Smooth muscle cell (in vitro differentiated cells): ENCODE data around the gene ARHGAP6. TPM values are rescaled to one million over a fixed set of nuclear protein-coding genes. Genes with fewer than 3 reads are reported as not detected.
"Not testable (repeated sequence)": the region's sequence is repeated elsewhere in the genome, so short reads cannot be mapped to it uniquely, and the experiment has no call there.

Experiments
- DNase-seq: peaks from one replicate; lab custom pipeline; 2025; ENCODE audit not compliant: unreplicated experiment; lab: John Stamatoyannopoulos, UW
- H2AFZ ChIP-seq: fragments of 200-600 bp; sonication (generic); 2 replicates; pipeline ENCODE4 v1.6.0; 2016; ENCODE audit warnings: antibody characterized with exemption, low read depth, mild to moderate bottlenecking
- H3F3A ChIP-seq: fragments of 200-600 bp; sonication (generic); 2 replicates; pipeline ENCODE4 v1.6.0; 2017; ENCODE audit warnings: antibody characterized with exemption, low read depth
- H3K27ac ChIP-seq: fragments of 200-600 bp; sonication (generic); 2 replicates; pipeline ENCODE4 v1.5.1; 2016; ENCODE audit warnings: low read depth, mild to moderate bottlenecking
- H3K27me3 ChIP-seq: fragments of 200-600 bp; sonication (generic); 2 replicates; pipeline ENCODE4 v1.6.1; 2016; ENCODE audit warnings: low read depth, mild to moderate bottlenecking
- H3K36me3 ChIP-seq: fragments of 200-600 bp; sonication (generic); 2 replicates; pipeline ENCODE4 v1.5.1; 2016; ENCODE audit warnings: low read depth
- H3K4me1 ChIP-seq: fragments of 200-600 bp; sonication (generic); 2 replicates; pipeline ENCODE4 v1.5.1; 2016; ENCODE audit warnings: low read depth
- H3K4me2 ChIP-seq: fragments of 200-600 bp; sonication (generic); 2 replicates; pipeline ENCODE4 v1.6.0; 2016; ENCODE audit warnings: mild to moderate bottlenecking
- H3K4me3 ChIP-seq: fragments of 200-600 bp; sonication (generic); 2 replicates; pipeline ENCODE4 v1.5.1; 2016; ENCODE audit warnings: mild to moderate bottlenecking
- H3K79me2 ChIP-seq: fragments of 200-600 bp; sonication (generic); 2 replicates; pipeline ENCODE4 v1.6.0; 2016; ENCODE audit warnings: low read depth, mild to moderate bottlenecking
- H3K9ac ChIP-seq: fragments of 200-600 bp; sonication (generic); 2 replicates; pipeline ENCODE4 v1.6.0; 2016; ENCODE audit warnings: low read depth
- H3K9me3 ChIP-seq: fragments of 200-600 bp; sonication (generic); replicated peaks from 2 replicates; pipeline ENCODE4 v1.5.1; 2016; ENCODE audit warnings: low read depth
- H4K20me1 ChIP-seq: fragments of 200-600 bp; sonication (generic); 2 replicates; pipeline ENCODE4 v1.6.0; 2016; ENCODE audit warnings: low read depth
- CTCF ChIP-seq: fragments of 200-600 bp; sonication (generic); IDR thresholded peaks from 2 replicates; pipeline ENCODE4 v1.5.1; 2017; ENCODE audit warnings: borderline replicate concordance, mild to moderate bottlenecking, antibody characterized with exemption; ENCODE audit not compliant: insufficient read depth, poor library complexity, severe bottlenecking
- WGBS: methylation state at CpG from one replicate; pipeline ENCODE4 v1.1.7; 2016; ENCODE audit warnings: low lambda C conversion rate; 5-methylcytosine and 5-hydroxymethylcytosine counted together
- polyA plus RNA-seq: library from polyadenylated mRNA; unstranded; fragments of >200 nt; fragmentation: Nextera tagmentation; extraction: Ambion mirVana; gene quantifications from 2 replicates; pipeline ENCODE4 v1.2.1, GENCODE V29; 2016
- total RNA-seq: library from RNA; depleted of rRNA; stranded (reverse); fragments of >200 nt; gene quantifications from 2 replicates; pipeline ENCODE4 v1.2.3, GENCODE V29; 2014

The ARHGAP6 gene
- total and polyA plus RNA-seq, 2 experiments from 2014 or later: 0.55 to 0.90 TPM

GRCh38 chrX:11619441-11619840, 46.3 kb downstream of the ARHGAP6 start:
- WGBS: 60% methylated on average over 1 of the region's 1 CpG
- no peaks in the 10 kb centered on the region for H3K79me2 ChIP-seq
- H3K27me3 ChIP-seq: no peaks in the 10 kb centered on the region
- DNase-seq: no peak
- no peaks in the 10 kb centered on the region for H3K9me3 ChIP-seq
- H3K9ac ChIP-seq: no peak overlapping the region
- no peak overlapping the region for H3K27ac ChIP-seq
- no peaks in the 10 kb centered on the region for H3K4me1 ChIP-seq
- no peak for TF ChIP-seq CTCF
- H3K4me3 ChIP-seq: no peak overlapping the region
- H3K4me2 ChIP-seq: no peak overlapping the region
- H4K20me1 ChIP-seq: no peaks in the 10 kb centered on the region
- no peak overlapping the region for H2AFZ ChIP-seq
- H3F3A ChIP-seq: no peaks in the 10 kb centered on the region
- no peaks in the 10 kb centered on the region for H3K36me3 ChIP-seq

GRCh38 chrX:11614253-11614652, 51.5 kb downstream of the ARHGAP6 start:
- H3K4me1 ChIP-seq, H3K36me3 ChIP-seq, H3K27me3 ChIP-seq, DNase-seq, H3K4me3 ChIP-seq, H3K9ac ChIP-seq, H3F3A ChIP-seq, H2AFZ ChIP-seq, H3K4me2 ChIP-seq, H3K27ac ChIP-seq, H4K20me1 ChIP-seq, H3K79me2 ChIP-seq, H3K9me3 ChIP-seq: not testable (repeated sequence)
- 60% methylated on average over 3 of the region's 3 CpGs for WGBS

DNA sequence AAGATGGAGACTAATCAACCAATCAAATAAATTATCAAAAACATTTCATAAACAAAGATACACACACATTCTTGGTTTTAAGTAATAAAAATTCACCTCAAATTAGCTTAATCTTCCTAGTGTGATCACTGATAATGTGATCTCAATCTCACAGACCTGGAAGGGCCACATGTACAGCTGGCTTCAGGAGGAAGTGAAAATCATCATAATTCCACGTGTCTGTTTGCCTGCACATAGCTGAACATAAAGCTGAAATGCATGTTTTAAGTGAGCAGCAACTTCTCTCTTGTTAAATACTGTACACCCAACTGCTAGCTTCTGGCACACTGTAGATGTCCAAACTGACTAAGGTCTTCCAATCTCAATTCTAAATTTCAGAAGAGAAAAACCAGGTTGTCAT, 53.8 kb downstream of the ARHGAP6 start:
- H3K27me3 ChIP-seq: no peaks in the 10 kb centered on the region
- no peak overlapping the region for H3K4me2 ChIP-seq
- H3K27ac ChIP-seq: no peak overlapping the region
- no peak for TF ChIP-seq CTCF
- H3K9ac ChIP-seq: no peak overlapping the region
- H4K20me1 ChIP-seq: no peaks in the 10 kb centered on the region
- no peaks in the 10 kb centered on the region for H3K79me2 ChIP-seq
- H3K36me3 ChIP-seq: no peaks in the 10 kb centered on the region
- WGBS: 41% methylated on average over 1 of the region's 1 CpG
- peaks cover 5% of the 10 kb centered on the region for H3K9me3 ChIP-seq
- H3F3A ChIP-seq: no peaks in the 10 kb centered on the region
- no peak overlapping the region for H3K4me3 ChIP-seq
- H3K4me1 ChIP-seq: no peaks in the 10 kb centered on the region
- H2AFZ ChIP-seq: no peak overlapping the region
- no peak for DNase-seq

DNA sequence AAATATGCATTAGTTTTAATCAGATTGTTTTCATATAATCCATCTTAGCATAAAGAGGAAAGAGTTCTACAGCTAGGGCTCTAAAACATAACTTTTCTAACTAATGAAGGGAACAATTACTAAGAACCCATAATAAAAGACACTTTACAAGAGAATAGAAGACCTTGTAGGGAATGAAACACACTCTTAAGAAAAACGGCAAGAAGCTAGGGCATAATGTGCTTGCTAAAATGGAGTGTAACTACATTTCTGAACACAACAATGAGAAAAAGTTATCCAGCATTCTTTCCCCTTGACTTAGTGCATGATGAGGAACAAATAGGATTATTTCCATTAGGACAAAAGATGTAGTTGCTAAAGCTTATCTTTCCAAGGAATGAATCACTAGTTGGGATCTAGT, 54.6 kb downstream of the ARHGAP6 start:
- Histone ChIP-seq H2AFZ (no peak overlapping the region), H3K27me3 (no peaks in the 10 kb centered on the region), H3K79me2 (no peaks in the 10 kb centered on the region), H3K9me3 (peaks cover 5% of the 10 kb centered on the region), H3K9ac (no peak overlapping the region), H4K20me1 (no peaks in the 10 kb centered on the region), H3K27ac (no peak overlapping the region), H3K4me1 (no peaks in the 10 kb centered on the region), H3K36me3 (no peaks in the 10 kb centered on the region), H3K4me2 (no peak overlapping the region), H3F3A (no peaks in the 10 kb centered on the region), H3K4me3 (no peak overlapping the region)
- no peak for TF ChIP-seq CTCF
- WGBS: 73% methylated on average over 1 of the region's 1 CpG
- DNase-seq: no peak
